Sigmoid colon (tissue), 7 donors: Measurements from ENCODE around the gene GTPBP4. TPM values are rescaled to one million over a fixed set of nuclear protein-coding genes. Genes with fewer than 3 reads are reported as not detected.
"Not testable (repeated sequence)": the region's sequence is repeated elsewhere in the genome, so short reads cannot be mapped to it uniquely, and the experiment has no call there.

Experiments used
- DNase-seq: peaks from one replicate; pipeline ENCODE4 v3.0.0-alpha.2; 2019
- H3K27ac ChIP-seq, 4 donors: fragments of 200-600 bp; sonication (generic); one replicate each; pipeline ENCODE4 v1.5.1; 2016 to 2019; ENCODE audit warnings: mild to moderate bottlenecking in 1 of 4
- H3K27me3 ChIP-seq, 3 donors: fragments of 200-600 bp; sonication (generic); one replicate each; pipeline ENCODE4 v1.5.1; 2019; ENCODE audit warnings: mild to moderate bottlenecking in 1 of 3
- H3K36me3 ChIP-seq, 4 donors: fragments of 200-600 bp; sonication (generic); one replicate each; pipeline ENCODE4 v1.5.1; 2016 to 2019
- H3K4me1 ChIP-seq, 4 donors: fragments of 200-600 bp; sonication (generic); one replicate each; pipeline ENCODE4 v1.5.1; 2017 to 2019
- H3K4me3 ChIP-seq, 4 donors: fragments of 200-600 bp; sonication (generic); one replicate each; pipeline ENCODE4 v1.5.1; 2017 to 2019; ENCODE audit warnings: mild to moderate bottlenecking in 2 of 4, moderate library complexity in 1 of 4
- H3K9me3 ChIP-seq, 4 donors: fragments of 200-600 bp in 3 of 4; sonication (generic) in 3 of 4; one replicate each; pipeline versions ENCODE4 v1.5.1 to v1.6.1; 2013 to 2019
- EP300 ChIP-seq, 4 donors: sonication (generic); formaldehyde crosslinking; IDR thresholded peaks; one replicate each; pipeline ENCODE4 v1.6.1; 2017; ENCODE audit warnings: antibody characterized with exemption in 4 of 4
- POLR2A ChIP-seq, 2 donors: fragments of 450-650 bp; IDR thresholded peaks; one replicate each; pipeline ENCODE4 v1.6.1; 2016; ENCODE audit warnings: antibody characterized with exemption in 2 of 2, mild to moderate bottlenecking in 2 of 2, moderate library complexity in 2 of 2
- POLR2AphosphoS5 ChIP-seq, 4 donors: sonication (generic); formaldehyde crosslinking; IDR thresholded peaks; one replicate each; pipeline ENCODE4 v1.6.1; 2017; ENCODE audit warnings: antibody characterized with exemption in 4 of 4
- WGBS, 2 donors: extraction: QIAGEN DNeasy Blood & Tissue Kit; methylation state at CpG; one replicate each; pipeline ENCODE4 v1.1.7; 2013; 5-methylcytosine and 5-hydroxymethylcytosine counted together
- intact Hi-C: fragments of 100-400 bp; cut with DNase I; formaldehyde crosslinking; loops from one replicate; pipeline ENCODE4 v1.15.1; 2023
- polyA plus RNA-seq, 3 donors: library from polyadenylated mRNA; stranded (reverse); fragments of 200-250 nt; gene quantifications; one replicate each; pipeline ENCODE4 v1.2.3, GENCODE V29; 2013
- total RNA-seq, 4 donors: library from RNA; depleted of rRNA; stranded (reverse); fragments of >200 nt; gene quantifications; one replicate each; pipeline ENCODE4 v1.1.0, GENCODE V29; 2016
- TF ChIP-seq, protein P1 (sequence below), 4 experiments: fragments of 450-650 bp in 3 of 4; fragments of 200-600 bp in 1 of 4; IDR thresholded peaks; one replicate each; pipeline ENCODE4 v1.5.1; 2016 to 2019; ENCODE audit warnings: antibody characterized with exemption in 4 of 4, mild to moderate bottlenecking in 3 of 4, moderate library complexity in 2 of 4
- donor health status: healthy with polysubstance abuse.
- donor health status: Bipolar disorder and iron deficiency.
- donor health status: healthy.

The GTPBP4 gene
- total and polyA plus RNA-seq, 7 donors = 8.1 to 38.7 (median 16.8) TPM

DNA sequence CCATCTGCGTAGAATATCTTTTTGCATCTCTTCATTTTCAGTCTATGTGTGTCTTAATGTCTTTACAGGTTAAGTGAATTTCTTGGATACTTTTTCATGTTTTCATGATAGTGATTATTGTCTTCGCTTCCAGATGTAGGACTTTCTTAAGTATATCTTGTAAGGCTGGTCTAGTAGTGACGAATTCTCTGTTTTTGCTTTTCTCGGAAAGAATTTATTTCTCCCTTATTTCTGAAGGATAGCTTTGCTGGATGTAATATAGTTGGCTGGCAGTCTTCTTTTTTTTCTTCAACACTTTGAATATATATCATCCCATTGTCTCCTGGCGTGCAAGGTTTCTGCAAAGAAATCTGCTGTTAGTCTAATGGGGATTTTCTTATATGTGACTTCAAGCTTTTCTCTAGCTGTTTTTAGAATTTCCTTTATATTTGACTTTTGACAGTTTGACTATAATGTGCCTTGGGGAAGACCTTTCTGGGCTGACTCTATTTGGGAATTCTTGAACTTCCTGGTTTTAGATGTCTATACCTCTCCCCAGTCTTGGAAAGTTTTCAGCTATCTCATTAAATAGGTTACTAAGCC is 14.3 kb downstream of the GTPBP4 start:
- H3K36me3 ChIP-seq = peaks cover 48 to 100% (median 66%) of the 10 kb centered on the region in 4 donors
- no peak for TF ChIP-seq POLR2AphosphoS5 (IDR thresholded peaks at IDR 0.05)
- TF ChIP-seq EP300 (IDR thresholded peaks at IDR 0.05) = no peak
- TF ChIP-seq POLR2A (IDR thresholded peaks at IDR 0.05) = no peak
- TF ChIP-seq, protein P1, sequence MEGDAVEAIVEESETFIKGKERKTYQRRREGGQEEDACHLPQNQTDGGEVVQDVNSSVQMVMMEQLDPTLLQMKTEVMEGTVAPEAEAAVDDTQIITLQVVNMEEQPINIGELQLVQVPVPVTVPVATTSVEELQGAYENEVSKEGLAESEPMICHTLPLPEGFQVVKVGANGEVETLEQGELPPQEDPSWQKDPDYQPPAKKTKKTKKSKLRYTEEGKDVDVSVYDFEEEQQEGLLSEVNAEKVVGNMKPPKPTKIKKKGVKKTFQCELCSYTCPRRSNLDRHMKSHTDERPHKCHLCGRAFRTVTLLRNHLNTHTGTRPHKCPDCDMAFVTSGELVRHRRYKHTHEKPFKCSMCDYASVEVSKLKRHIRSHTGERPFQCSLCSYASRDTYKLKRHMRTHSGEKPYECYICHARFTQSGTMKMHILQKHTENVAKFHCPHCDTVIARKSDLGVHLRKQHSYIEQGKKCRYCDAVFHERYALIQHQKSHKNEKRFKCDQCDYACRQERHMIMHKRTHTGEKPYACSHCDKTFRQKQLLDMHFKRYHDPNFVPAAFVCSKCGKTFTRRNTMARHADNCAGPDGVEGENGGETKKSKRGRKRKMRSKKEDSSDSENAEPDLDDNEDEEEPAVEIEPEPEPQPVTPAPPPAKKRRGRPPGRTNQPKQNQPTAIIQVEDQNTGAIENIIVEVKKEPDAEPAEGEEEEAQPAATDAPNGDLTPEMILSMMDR (IDR thresholded peaks at IDR 0.05) = no peak

DNA sequence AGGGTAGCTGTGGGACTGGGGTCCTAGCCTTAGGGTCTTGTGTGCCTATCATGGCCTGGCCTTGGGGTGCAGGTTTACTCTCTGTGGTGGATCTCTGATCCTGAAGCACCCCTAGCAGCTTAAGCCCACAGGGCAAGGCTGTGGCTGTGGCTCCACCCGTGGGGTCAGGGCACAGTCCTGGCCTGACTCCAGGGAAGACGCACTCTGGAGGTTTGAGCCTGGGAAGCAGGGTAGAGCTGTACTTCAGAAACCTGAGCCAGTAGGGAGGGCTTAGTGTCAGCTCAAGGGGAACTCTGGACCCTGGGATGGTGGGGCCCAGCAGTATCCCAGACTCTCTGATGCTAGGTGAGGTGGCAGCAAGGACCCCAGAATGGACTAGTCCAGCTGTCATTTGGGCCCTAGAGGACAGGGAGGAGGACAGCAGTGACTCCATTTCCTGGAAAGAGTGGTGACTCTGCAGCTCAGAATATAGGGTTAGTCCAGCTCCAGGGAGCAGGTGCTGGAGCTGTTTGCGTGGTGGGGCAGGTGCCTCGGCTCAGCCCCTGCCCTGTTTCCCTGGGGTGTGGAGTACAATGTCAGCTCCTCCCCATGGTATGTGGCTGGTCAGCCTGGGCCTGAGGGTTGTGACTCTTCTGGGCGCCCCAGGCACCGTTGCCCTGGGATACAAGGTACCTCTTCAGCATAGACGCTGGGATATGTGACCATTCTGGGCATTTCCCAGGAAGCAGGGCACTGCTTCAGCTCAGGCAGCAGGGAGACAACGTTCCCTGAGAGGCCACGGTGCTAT is 15.8 kb downstream of the GTPBP4 start:
- Histone ChIP-seq H3K36me3 (peaks cover 41 to 100% (median 72%) of the 10 kb centered on the region in 4 donors), H3K9me3 (no peaks in the 10 kb centered on the region), H3K27me3 (no peaks in the 10 kb centered on the region), H3K27ac (no peak overlapping the region), H3K4me3 (no peak overlapping the region), H3K4me1 (no peaks in the 10 kb centered on the region)
- TF ChIP-seq POLR2A (IDR thresholded peaks at IDR 0.05) (no peak), EP300 (IDR thresholded peaks at IDR 0.05) (no peak), POLR2AphosphoS5 (IDR thresholded peaks at IDR 0.05) (no peak)
- intact Hi-C loops = no loop called here
- 97% methylated on average over 9 of the region's 9 CpGs for WGBS, 2 donors
- DNase-seq = no peak

More for the DNA sequence above, 14.3 kb downstream of the GTPBP4 start:
- no peak overlapping the region for H3K27ac ChIP-seq
- no peaks in the 10 kb centered on the region for H3K27me3 ChIP-seq
- intact Hi-C loops = no loop called here
- H3K4me3 ChIP-seq = no peak overlapping the region
- no peaks in the 10 kb centered on the region for H3K4me1 ChIP-seq
- 97 to 98% methylated on average over 5 of the region's 5 CpGs for WGBS, 2 donors
- H3K9me3 ChIP-seq = no peaks in the 10 kb centered on the region
- no peak for DNase-seq

DNA sequence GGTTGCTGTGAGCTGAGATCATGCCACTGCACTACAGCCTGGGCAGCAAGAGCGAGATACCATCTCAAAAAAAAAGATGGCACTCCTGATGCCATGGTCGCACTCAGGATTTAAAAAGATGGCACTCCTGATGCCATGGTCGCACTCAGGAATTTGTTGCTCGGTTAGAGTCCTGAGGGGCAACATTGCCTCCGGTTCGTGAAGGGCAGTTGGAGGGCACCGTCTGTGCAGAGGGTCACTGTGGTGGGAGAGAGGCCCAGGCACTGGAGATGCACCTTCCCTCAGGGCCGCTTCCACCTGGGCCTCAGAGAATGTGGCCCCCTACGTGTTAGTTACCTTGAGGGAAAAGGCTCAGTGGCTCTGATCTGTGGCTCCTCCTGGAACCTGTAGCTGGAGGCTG is 18.3 kb downstream of the GTPBP4 start:
- WGBS, 2 donors = 97% methylated on average over 9 of the region's 9 CpGs
- Histone ChIP-seq H3K27me3 (no peaks in the 10 kb centered on the region), H3K4me3 (no peak overlapping the region), H3K27ac (no peak overlapping the region), H3K9me3 (no peaks in the 10 kb centered on the region), H3K4me1 (no peaks in the 10 kb centered on the region), H3K36me3 (peaks cover 44 to 100% (median 80%) of the 10 kb centered on the region in 4 donors)
- no peak for DNase-seq
- intact Hi-C loops = no loop called here
- TF ChIP-seq POLR2A (IDR thresholded peaks at IDR 0.05) (no peak), EP300 (IDR thresholded peaks at IDR 0.05) (no peak)

DNA sequence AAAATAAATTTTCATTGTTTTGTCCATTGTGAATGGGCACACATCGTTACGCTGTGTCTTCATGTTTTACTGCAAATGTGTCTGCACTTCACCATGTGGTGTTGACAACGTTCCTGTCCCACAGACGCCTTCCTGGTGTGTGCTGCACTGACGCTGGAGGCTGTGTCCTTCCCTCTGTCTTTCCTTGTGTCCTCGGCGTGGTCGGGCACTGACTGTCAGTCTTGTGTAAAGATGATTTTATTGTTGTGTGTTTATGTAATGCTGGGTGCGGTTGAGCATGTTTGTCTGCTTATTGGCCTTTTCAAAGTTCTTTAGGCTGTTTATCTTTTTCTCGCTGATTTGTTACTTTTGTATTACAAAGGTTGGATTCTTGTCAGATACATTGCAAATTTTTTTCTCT is 19.3 kb downstream of the GTPBP4 start:
- no peak for DNase-seq
- TF ChIP-seq POLR2A (IDR thresholded peaks at IDR 0.05) = no peak
- TF ChIP-seq POLR2AphosphoS5 (IDR thresholded peaks at IDR 0.05) = no peak
- TF ChIP-seq, protein P1 (IDR thresholded peaks at IDR 0.05) = no peak
- no peak overlapping the region for H3K27ac ChIP-seq
- intact Hi-C loops = no loop called here
- 48 to 77% methylated on average over 10 of the region's 10 CpGs for WGBS, 2 donors
- no peak overlapping the region for H3K4me3 ChIP-seq
- H3K9me3 ChIP-seq = no peaks in the 10 kb centered on the region
- H3K4me1 ChIP-seq = no peaks in the 10 kb centered on the region
- peaks cover 53 to 100% (median 83%) of the 10 kb centered on the region in 4 donors for H3K36me3 ChIP-seq
- H3K27me3 ChIP-seq = no peaks in the 10 kb centered on the region

DNA sequence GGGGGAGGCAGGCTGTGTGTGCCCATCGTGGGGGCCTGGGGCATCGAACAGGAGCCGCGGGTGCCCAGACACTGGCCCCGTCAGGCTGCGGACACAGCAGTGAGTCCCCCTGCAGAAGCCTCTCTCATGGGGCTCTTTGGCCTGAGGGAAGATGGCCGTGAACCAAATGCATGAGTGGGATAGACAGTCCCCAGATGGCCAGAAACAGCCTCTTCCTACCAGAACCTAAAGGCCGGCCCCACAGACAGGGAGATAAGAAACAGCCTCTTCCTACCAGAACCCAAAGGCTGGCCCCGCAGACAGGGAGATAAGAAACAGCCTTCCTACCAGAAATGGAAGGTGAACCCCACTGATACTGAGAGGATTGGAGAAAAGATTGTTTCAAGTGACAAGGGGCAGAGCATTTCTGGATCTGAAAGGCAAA is 20.8 kb downstream of the GTPBP4 start:
- no peaks in the 10 kb centered on the region for H3K27me3 ChIP-seq
- no peaks in the 10 kb centered on the region for H3K9me3 ChIP-seq
- TF ChIP-seq, protein P1 (IDR thresholded peaks at IDR 0.05) = no peak
- TF ChIP-seq POLR2A (IDR thresholded peaks at IDR 0.05) = no peak
- TF ChIP-seq EP300 (IDR thresholded peaks at IDR 0.05) = no peak
- no peak for TF ChIP-seq POLR2AphosphoS5 (IDR thresholded peaks at IDR 0.05)
- intact Hi-C loops = no loop called here
- no peak overlapping the region for H3K4me3 ChIP-seq
- 94 to 96% methylated on average over 9 of the region's 9 CpGs for WGBS, 2 donors
- no peak for DNase-seq
- H3K4me1 ChIP-seq = no peaks in the 10 kb centered on the region
- no peak overlapping the region for H3K27ac ChIP-seq
- peaks cover 40 to 100% (median 76%) of the 10 kb centered on the region in 4 donors for H3K36me3 ChIP-seq

DNA sequence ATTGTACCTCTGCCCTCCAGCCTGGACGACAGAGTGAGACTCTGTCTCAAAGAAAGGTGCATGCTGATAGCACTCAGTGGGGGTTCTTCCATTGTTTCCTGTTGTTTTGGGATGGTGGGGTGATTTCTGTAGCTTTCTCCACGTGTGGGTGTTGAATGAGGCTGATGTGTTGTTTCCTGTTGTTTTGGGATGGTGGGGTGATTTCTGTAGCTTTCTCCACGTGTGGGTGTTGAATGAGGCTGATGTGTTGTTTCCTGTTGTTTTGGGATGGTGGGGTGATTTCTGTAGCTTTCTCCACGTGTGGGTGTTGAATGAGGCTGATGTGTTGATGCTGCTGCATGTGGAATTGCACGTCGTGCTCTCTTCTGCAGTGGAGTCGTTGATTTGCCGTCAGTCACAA is 21.7 kb downstream of the GTPBP4 start:
- whole genome bisulfite sequencing, 2 donors = 75 to 78% methylated on average over 8 of the region's 8 CpGs
- H3K4me1 ChIP-seq, H3K27me3 ChIP-seq, intact Hi-C loops, DNase-seq, H3K9me3 ChIP-seq, H3K27ac ChIP-seq, H3K4me3 ChIP-seq: not testable (repeated sequence)
- peaks cover 32 to 100% (median 76%) of the 10 kb centered on the region in 4 donors for H3K36me3 ChIP-seq
